ENCODE data around the gene OR6C76.

- no peak for TF ChIP-seq CTCF (conservative IDR thresholded peaks at IDR 0.05; ENCODE audit: low read depth in 2 of 2)
- TF ChIP-seq EZH2phosphoT487 (IDR thresholded peaks at IDR 0.05; ENCODE audit: unreplicated experiment), result no peak
- no peak for TF ChIP-seq EZH2 (IDR thresholded peaks at IDR 0.05; ENCODE audit: low read depth, unreplicated experiment)
- no peak for TF ChIP-seq CREB1 (CRISPR knock-in tag; IDR thresholded peaks at IDR 0.05; ENCODE audit: low read depth)
- TF ChIP-seq POLR2AphosphoS5 (IDR thresholded peaks at IDR 0.05; ENCODE audit: low read depth), result no peak
- TF ChIP-seq STAT1 (IDR thresholded peaks at IDR 0.05; ENCODE audit: unreplicated experiment), result no peak
- TF ChIP-seq ETS1 (IDR thresholded peaks at IDR 0.05), result no peak
- no peak for TF ChIP-seq JUNB (IDR thresholded peaks at IDR 0.05; ENCODE audit: unreplicated experiment)
- TF ChIP-seq, protein P1, sequence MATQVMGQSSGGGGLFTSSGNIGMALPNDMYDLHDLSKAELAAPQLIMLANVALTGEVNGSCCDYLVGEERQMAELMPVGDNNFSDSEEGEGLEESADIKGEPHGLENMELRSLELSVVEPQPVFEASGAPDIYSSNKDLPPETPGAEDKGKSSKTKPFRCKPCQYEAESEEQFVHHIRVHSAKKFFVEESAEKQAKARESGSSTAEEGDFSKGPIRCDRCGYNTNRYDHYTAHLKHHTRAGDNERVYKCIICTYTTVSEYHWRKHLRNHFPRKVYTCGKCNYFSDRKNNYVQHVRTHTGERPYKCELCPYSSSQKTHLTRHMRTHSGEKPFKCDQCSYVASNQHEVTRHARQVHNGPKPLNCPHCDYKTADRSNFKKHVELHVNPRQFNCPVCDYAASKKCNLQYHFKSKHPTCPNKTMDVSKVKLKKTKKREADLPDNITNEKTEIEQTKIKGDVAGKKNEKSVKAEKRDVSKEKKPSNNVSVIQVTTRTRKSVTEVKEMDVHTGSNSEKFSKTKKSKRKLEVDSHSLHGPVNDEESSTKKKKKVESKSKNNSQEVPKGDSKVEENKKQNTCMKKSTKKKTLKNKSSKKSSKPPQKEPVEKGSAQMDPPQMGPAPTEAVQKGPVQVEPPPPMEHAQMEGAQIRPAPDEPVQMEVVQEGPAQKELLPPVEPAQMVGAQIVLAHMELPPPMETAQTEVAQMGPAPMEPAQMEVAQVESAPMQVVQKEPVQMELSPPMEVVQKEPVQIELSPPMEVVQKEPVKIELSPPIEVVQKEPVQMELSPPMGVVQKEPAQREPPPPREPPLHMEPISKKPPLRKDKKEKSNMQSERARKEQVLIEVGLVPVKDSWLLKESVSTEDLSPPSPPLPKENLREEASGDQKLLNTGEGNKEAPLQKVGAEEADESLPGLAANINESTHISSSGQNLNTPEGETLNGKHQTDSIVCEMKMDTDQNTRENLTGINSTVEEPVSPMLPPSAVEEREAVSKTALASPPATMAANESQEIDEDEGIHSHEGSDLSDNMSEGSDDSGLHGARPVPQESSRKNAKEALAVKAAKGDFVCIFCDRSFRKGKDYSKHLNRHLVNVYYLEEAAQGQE (IDR thresholded peaks at IDR 0.05; ENCODE audit: unreplicated experiment), result no peak
- TF ChIP-seq NANOG (IDR thresholded peaks at IDR 0.05; ENCODE audit: borderline replicate concordance), result no peak
- no peak for TF ChIP-seq ZNF114 (CRISPR knock-in tag; IDR thresholded peaks at IDR 0.05)
- TF ChIP-seq, protein P2, sequence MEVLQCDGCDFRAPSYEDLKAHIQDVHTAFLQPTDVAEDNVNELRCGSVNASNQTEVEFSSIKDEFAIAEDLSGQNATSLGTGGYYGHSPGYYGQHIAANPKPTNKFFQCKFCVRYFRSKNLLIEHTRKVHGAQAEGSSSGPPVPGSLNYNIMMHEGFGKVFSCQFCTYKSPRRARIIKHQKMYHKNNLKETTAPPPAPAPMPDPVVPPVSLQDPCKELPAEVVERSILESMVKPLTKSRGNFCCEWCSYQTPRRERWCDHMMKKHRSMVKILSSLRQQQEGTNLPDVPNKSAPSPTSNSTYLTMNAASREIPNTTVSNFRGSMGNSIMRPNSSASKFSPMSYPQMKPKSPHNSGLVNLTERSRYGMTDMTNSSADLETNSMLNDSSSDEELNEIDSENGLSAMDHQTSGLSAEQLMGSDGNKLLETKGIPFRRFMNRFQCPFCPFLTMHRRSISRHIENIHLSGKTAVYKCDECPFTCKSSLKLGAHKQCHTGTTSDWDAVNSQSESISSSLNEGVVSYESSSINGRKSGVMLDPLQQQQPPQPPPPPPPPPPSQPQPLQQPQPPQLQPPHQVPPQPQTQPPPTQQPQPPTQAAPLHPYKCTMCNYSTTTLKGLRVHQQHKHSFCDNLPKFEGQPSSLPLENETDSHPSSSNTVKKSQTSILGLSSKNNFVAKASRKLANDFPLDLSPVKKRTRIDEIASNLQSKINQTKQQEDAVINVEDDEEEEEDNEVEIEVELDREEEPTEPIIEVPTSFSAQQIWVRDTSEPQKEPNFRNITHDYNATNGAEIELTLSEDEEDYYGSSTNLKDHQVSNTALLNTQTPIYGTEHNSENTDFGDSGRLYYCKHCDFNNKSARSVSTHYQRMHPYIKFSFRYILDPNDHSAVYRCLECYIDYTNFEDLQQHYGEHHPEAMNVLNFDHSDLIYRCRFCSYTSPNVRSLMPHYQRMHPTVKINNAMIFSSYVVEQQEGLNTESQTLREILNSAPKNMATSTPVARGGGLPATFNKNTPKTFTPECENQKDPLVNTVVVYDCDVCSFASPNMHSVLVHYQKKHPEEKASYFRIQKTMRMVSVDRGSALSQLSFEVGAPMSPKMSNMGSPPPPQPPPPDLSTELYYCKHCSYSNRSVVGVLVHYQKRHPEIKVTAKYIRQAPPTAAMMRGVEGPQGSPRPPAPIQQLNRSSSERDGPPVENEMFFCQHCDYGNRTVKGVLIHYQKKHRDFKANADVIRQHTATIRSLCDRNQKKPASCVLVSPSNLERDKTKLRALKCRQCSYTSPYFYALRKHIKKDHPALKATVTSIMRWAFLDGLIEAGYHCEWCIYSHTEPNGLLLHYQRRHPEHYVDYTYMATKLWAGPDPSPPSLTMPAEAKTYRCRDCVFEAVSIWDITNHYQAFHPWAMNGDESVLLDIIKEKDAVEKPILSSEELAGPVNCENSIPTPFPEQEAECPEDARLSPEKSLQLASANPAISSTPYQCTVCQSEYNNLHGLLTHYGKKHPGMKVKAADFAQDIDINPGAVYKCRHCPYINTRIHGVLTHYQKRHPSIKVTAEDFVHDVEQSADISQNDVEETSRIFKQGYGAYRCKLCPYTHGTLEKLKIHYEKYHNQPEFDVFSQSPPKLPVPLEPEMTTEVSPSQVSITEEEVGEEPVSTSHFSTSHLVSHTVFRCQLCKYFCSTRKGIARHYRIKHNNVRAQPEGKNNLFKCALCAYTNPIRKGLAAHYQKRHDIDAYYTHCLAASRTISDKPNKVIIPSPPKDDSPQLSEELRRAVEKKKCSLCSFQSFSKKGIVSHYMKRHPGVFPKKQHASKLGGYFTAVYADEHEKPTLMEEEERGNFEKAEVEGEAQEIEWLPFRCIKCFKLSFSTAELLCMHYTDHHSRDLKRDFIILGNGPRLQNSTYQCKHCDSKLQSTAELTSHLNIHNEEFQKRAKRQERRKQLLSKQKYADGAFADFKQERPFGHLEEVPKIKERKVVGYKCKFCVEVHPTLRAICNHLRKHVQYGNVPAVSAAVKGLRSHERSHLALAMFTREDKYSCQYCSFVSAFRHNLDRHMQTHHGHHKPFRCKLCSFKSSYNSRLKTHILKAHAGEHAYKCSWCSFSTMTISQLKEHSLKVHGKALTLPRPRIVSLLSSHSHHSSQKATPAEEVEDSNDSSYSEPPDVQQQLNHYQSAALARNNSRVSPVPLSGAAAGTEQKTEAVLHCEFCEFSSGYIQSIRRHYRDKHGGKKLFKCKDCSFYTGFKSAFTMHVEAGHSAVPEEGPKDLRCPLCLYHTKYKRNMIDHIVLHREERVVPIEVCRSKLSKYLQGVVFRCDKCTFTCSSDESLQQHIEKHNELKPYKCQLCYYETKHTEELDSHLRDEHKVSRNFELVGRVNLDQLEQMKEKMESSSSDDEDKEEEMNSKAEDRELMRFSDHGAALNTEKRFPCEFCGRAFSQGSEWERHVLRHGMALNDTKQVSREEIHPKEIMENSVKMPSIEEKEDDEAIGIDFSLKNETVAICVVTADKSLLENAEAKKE (CRISPR knock-in tag; IDR thresholded peaks at IDR 0.05), result no peak
- TF ChIP-seq ZNF331 (CRISPR knock-in tag; IDR thresholded peaks at IDR 0.05; ENCODE audit: low read depth), result no peak
Observed at GRCh38 chr12:55385891-55386290, 40.2 kb upstream of the OR6C76 start.

All from GM23338 (cell line).